ENCODE data around the gene REXO4.

The REXO4 gene

DNA sequence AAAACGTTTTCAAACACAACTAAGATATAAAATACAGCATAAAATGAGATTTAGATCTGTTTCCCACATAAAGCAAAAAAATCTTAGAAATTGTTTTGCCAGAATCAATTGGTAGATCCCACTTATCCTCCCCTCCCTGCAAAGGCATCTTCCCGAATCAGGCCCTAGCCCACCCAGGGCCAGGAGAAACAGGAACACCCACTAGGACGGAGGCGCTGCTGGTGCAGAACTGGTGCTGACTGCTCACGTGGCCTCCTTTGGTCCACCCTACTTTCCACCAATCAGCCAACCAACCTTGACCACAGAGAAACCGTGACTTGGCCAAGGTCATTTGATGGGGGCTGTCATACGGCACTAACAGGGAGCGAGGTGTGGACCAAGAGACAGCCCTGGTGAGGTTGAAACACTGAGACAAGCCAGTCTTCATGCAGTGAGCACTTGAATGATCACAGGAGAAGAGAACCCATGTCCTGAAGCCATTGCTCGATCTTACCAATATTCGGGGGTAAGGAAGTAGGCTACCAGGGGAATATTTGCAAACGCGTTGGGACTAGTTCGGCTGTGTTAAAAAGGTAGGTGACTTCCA is 56.2 kb downstream of the REXO4 start:
- Mint-ChIP-seq H3K36me3 (ENCODE audit: low read depth) (peaks cover 46% of the 10 kb centered on the region), H3K27me3 (ENCODE audit: low read depth, poor library complexity) (no peaks in the 10 kb centered on the region), H3K4me1 (peaks cover 34% of the 10 kb centered on the region), H3K4me3 (no peak overlapping the region), H3K9me3 (no peaks in the 10 kb centered on the region), H3K27ac (peak overlapping the region; percentile 43)
- TF ChIP-seq, protein P1, sequence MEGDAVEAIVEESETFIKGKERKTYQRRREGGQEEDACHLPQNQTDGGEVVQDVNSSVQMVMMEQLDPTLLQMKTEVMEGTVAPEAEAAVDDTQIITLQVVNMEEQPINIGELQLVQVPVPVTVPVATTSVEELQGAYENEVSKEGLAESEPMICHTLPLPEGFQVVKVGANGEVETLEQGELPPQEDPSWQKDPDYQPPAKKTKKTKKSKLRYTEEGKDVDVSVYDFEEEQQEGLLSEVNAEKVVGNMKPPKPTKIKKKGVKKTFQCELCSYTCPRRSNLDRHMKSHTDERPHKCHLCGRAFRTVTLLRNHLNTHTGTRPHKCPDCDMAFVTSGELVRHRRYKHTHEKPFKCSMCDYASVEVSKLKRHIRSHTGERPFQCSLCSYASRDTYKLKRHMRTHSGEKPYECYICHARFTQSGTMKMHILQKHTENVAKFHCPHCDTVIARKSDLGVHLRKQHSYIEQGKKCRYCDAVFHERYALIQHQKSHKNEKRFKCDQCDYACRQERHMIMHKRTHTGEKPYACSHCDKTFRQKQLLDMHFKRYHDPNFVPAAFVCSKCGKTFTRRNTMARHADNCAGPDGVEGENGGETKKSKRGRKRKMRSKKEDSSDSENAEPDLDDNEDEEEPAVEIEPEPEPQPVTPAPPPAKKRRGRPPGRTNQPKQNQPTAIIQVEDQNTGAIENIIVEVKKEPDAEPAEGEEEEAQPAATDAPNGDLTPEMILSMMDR (IDR thresholded peaks at IDR 0.05), result no peak
- DNase-seq, result no peak

DNA sequence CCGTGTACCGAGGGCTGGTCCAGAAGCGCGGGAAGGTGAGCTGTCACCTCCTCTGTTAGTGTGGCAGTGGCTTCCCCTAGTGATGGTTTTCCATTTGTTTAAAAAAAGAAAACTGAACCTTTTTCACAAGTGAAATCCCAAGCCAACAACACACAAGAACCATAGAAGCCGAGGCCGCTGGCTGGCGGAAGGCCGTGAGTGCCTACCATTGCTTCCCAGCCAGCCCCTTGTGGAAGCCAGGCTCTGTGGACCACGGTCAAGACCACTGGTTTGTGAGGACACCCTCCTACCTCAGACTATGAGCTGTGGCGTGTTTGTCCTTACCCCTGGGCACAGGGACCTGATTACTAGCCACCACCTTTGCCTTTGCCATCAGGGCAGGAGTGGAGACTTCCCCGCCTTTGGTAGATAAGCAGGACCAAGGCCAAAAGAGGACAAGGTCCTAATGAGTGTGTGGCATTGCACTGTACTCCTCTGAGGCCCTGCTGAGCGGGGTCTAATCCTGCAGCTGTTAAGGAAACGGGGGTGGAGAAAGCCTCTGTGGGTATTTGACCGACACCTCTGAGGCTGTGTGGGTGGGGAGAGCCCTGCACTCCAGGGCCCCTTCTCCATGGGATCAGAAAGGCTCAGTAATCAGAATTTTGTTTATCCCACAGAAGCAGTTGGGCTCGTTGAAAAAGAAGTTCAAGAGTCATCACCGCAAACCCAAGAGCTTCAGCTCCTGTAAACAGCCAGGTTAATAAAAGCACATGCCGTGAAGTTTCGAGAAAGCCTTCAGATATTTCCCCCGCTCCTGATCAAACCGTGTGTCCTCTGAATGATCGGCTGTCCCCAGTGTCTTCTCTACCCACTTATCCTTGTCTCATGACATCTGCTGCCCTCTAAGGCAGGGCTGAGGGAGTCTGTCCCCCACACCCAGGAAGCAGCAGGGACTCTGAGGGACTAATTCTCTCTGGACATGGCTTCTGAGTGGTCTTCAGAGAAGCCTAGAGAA is 57.1 kb downstream of the REXO4 start:
- Mint-ChIP-seq H3K36me3 (ENCODE audit: low read depth) (peaks cover 41% of the 10 kb centered on the region), H3K27ac (peak overlapping the region; percentile 86), H3K4me1 (peaks cover 34% of the 10 kb centered on the region), H3K4me3 (no peak overlapping the region), H3K27me3 (ENCODE audit: low read depth, poor library complexity) (no peaks in the 10 kb centered on the region), H3K9me3 (no peaks in the 10 kb centered on the region)
- TF ChIP-seq, protein P1 (IDR thresholded peaks at IDR 0.05), result no peak
- DNase-seq, result no peak

DNA sequence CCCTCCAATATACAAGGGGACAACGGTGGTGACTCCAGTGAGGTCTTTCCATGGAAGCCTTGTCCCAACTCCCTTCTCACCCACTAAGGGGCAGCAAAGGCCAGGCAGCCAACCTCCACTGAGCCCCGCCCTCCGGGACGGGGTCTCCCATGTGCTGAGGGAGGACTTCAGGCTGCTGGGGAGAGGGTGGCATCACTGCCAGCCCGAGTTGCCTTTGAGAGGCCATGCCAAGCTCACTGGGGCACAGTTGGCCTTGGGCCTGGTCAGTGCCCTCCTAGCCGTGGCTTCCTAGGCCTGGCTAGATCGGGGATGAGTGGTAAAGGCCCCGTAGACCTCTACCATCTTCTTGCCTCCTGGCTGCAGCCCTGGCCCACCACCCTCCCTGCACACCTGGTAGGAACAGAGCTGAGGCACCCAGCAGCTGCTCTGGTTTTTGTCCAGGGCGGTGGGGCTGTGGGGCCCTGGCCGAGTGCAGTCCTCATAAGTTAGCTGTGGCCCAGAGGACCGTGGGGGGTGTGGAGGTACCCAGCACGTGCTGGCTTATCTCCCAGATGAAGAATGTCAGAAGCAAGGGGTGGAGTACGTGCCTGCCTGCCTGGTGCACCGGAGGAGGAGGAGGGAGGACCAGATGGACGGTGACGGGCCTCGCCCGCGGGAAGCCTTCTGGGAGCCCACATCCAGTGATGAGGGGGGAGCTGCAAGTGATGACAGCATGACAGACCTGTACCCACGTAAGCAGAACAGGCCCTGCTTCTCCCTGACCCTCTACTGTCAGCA is 58.2 kb downstream of the REXO4 start:
- H3K36me3 Mint-ChIP-seq (ENCODE audit: low read depth), result peaks cover 31% of the 10 kb centered on the region
- TF ChIP-seq, protein P1 (IDR thresholded peaks at IDR 0.05), result no peak
- no peaks in the 10 kb centered on the region for H3K27me3 Mint-ChIP-seq (ENCODE audit: low read depth, poor library complexity)
- H3K27ac Mint-ChIP-seq, result no peak overlapping the region
- no peaks in the 10 kb centered on the region for H3K9me3 Mint-ChIP-seq
- peak; percentile 42 for DNase-seq
- no peak overlapping the region for H3K4me3 Mint-ChIP-seq
- H3K4me1 Mint-ChIP-seq, result peaks cover 34% of the 10 kb centered on the region

DNA sequence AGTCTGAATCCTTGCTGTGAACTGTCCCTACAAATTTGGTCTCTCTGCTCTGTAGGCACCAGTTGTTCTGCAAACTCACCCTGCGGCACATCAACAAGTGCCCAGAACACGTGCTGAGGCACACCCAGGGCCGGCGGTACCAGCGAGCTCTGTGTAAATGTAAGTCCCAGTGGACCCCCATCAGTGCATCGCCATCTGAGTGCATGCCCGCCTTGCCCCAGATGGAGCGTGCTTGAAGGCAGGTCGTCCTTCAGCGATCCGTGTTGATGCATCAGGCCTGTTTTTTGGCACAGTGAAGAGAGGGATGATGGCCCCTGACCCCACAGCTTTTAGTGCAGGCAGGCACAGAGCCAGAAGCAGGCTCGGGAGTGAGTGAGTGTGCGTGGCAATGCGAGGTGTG is 60.2 kb downstream of the REXO4 start:
- Mint-ChIP-seq H3K9me3 (no peaks in the 10 kb centered on the region), H3K27ac (no peak overlapping the region), H3K36me3 (ENCODE audit: low read depth) (peaks cover 25% of the 10 kb centered on the region), H3K4me1 (peaks cover 21% of the 10 kb centered on the region), H3K4me3 (peak overlapping the region; percentile 77), H3K27me3 (ENCODE audit: low read depth, poor library complexity) (no peaks in the 10 kb centered on the region)
- no peak for DNase-seq
- TF ChIP-seq, protein P1 (IDR thresholded peaks at IDR 0.05), result no peak

DNA sequence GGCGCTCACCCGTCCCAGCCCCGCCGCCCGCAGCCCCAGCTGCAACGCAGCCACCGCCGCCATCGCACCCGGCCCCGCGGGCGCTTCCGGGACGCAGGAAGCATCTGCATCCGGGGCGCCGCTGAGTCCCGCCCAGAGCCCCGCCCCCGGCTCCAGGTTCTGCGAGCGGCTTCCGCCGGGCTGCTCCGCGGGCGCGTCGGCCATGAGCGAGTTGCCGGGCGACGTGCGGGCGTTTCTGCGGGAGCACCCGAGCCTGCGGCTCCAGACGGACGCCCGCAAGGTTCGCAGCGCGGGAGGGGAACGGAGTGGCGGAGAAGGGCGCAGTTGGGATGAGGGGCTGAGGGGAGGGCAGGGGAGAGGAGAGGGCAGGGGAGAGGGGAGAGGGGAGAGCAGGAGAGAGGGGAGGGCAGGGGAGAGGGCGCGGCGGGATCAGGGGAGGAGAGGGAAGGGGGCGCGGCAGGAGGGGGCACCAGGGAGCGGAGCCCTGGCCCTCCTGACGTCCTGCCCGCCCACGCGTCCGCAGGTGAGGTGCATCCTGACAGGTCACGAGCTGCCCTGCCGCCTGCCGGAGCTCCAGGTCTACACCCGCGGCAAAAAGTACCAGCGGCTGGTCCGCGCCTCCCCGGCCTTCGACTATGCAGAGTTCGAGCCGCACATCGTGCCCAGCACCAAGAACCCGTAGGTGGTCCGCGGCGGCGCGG is 61.3 kb downstream of the REXO4 start, which contains the start of the genes SURF1 and SURF2:
Gene SURF1, minus strand, starts transcription at position 97 of the 701 bp plus-strand sequence. Its CDS starts 34 bp downstream, at position 63.
Gene SURF2, plus strand, starts transcription at position 160 of the 701 bp plus-strand sequence. Its CDS starts 43 bp downstream, at position 203.
- Mint-ChIP-seq H3K27me3 (ENCODE audit: low read depth, poor library complexity) (no peaks in the 10 kb centered on the region), H3K4me3 (peak within 1 kb of the TSS; percentile 91)
- TF ChIP-seq, protein P1 (IDR thresholded peaks at IDR 0.05), result no peak

More for the DNA sequence above, 61.3 kb downstream of the REXO4 start, which contains the start of the genes SURF1 and SURF2:
- DNase-seq, result peak; percentile 94
- no peaks in the 10 kb centered on the region for H3K9me3 Mint-ChIP-seq
- H3K36me3 Mint-ChIP-seq (ENCODE audit: low read depth), result peaks cover 28% of the 10 kb centered on the region
- H3K27ac Mint-ChIP-seq, result no peak within 1 kb of the TSS
- peaks cover 21% of the 10 kb centered on the region for H3K4me1 Mint-ChIP-seq

All from nephron progenitor cell (in vitro differentiated cells).